ENCODE data around the gene AGPAT3.

Gene AGPAT3

DNA sequence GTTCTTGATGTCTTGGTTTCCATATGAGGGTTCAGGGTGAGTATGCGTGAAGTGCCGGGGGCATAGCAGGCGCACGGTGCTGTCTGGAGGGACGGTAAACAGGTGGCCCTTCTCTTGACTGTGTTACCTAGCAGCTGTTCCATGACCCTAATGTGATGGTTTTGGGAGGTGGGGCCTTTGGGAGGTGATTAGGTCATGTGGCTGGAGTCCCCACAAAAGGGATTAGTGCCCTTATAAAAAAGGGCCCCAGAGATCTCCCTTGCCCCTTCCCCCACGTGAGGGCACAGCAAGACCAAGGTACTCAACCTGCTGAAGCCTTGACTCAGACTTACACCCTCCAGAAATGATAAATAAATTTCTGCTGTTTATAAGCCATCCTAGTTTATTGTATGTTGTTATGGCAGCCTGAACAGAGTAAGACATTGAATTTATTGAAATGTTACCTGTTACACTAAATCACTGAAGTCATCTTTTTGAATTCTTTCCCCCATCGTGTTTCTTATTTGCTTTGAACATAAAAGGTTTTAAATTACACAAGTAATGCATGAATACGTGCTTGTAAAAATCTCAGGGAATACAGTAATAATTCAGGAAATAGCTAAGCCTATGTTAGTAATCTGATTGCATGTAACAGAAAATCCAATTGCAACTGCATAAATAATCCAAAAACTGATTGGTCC, 162.7 kb downstream of the AGPAT3 start:
- DNase-seq (ENCODE audit: low read depth): no peak

DNA sequence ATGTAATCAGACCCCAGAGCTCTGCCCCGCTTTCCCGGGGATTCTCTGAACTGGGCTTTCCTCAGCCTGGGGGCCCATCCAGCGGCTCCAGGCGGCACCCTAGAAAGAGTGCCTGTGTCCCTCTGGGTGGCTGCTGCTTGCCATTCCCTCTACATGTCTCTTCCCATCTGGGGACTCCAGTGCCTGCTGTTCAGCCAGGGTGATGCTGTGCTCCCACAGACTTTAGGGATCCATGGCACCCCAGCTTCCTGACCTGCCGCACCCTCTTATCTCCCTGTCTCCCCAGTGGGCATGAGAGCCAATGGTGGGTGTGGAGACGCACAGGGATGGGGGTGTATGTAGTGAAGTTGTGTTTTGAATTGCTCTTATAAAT, 163.2 kb downstream of the AGPAT3 start:
- DNase-seq (ENCODE audit: low read depth): no peak

DNA sequence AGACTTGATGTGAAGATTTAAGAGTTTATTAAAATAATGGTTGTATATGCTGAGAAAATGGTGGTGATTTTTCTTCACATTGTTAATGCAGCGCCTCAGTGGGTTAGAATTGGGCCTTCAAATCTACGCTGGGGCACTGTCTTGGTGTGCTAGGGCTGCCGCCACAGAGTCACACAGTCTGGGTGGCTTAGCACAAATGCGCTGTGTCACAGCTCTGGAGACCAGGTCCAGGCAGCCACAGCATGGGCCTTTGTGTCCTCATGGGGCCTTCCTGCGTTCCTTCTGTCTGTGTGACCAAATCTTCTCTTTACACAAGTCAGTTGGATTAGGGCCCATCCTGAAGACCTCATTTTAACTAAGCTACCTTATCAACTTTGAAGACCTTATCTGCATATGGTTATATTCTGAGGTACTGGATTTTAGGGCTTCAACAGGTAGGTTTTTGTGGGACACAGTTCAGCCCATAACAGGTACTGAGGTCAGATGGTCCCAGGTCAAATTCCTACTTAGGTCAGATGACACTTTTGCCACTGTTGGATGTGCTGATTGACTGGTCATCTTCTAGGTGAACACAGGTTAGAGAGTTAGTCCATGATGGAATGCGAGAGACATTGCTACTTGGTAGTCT, 164.6 kb downstream of the AGPAT3 start:
- no peak for DNase-seq (ENCODE audit: low read depth)

DNA sequence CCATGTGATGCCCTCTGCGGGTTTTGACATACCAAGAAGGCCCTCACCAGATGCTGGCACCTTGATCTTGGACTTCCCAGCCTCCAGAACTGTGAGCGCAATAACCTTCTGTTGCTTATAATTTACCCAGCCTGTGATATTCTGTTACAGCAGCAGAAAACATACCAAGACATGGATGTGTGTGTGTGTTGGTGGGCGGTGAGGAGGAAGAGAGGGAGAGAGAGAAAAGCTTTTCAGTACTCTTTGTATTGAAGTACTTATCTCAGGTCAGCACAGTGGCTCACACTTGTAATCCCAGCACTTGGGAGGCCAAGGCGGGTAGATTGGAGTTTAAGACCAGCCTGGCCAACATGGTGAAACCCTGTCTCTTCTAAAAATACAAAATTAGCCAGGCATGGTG, 170.2 kb downstream of the AGPAT3 start:
- no peak for DNase-seq (ENCODE audit: low read depth)

All from activated T-cell treated with anti-CD3 and anti-CD28 coated beads for 24 hours (primary cell).